Measurements from ENCODE around the gene ITPRID1. TPM values are rescaled to one million over a fixed set of nuclear protein-coding genes. Genes with fewer than 3 reads are reported as not detected.

ITPRID1 gene
- total and polyA plus RNA-seq, 9 of the 15 experiments (the other 6 are each of a cell fraction or from before 2014, with no cell fraction given), result not detected

GRCh38 chr7:31476073-31476745 is 37.7 kb upstream of the ITPRID1 start:
- CTCF ChIA-PET (ENCODE audit: low intra/inter-chr PET ratio), result no interaction called here

More at GRCh38 chr7:31476073-31476745, 37.7 kb upstream of the ITPRID1 start:
- Histone ChIP-seq H3K9me3 (replicated peaks; ENCODE audit: control insufficient read depth, insufficient read depth, low read depth, low read length) (no peaks in the 10 kb centered on the region), H3K9me1 (ENCODE audit: control insufficient read depth, insufficient read depth, low read length) (no peaks in the 10 kb centered on the region), H3K27ac (ENCODE audit: extremely low read depth, low read depth, low read length) (no peak overlapping the region), H3K27me3 (ENCODE audit: control insufficient read depth in 2 of 2, insufficient read depth in 2 of 2, low read length in 2 of 2) (no peaks in the 10 kb centered on the region), H3K79me2 (ENCODE audit: control insufficient read depth, insufficient read depth, low read length) (no peaks in the 10 kb centered on the region), H3K36me3 (ENCODE audit: control insufficient read depth, insufficient read depth, low read length) (no peaks in the 10 kb centered on the region), H3K4me3 (no peak overlapping the region), H2AFZ (ENCODE audit: low read depth, low read length) (no peak overlapping the region), H3K9ac (ENCODE audit: insufficient read depth in 1 of 2, low read depth in 2 of 2, low read length in 2 of 2) (no peak overlapping the region), H4K20me1 (replicated peaks; ENCODE audit: control insufficient read depth, insufficient read depth, low read length) (no peaks in the 10 kb centered on the region), H3K4me1 (replicated peaks in 1 of 2; ENCODE audit: control insufficient read depth in 2 of 2, insufficient read depth in 2 of 2, low read length in 2 of 2) (no peaks in the 10 kb centered on the region), H3K4me2 (ENCODE audit: insufficient read depth, low read length) (no peak overlapping the region)
- POLR2A ChIA-PET, result no interaction called here
- intact Hi-C loops (cut with micrococcal nuclease) (no loop called here), in situ Hi-C loops (cut with MboI) (loop anchor here (25.0 kb wide), 1 partner anchor 339 kb away; no protein-coding TSS in a partner anchor)
- ATAC-seq (no peak), FAIRE-seq (no peak), DNase-seq (ENCODE audit: extremely low read depth in 1 of 4, low spot score in 3 of 4) (no peak)
- no peak for TF ChIP-seq HINFP (tag; conservative IDR thresholded peaks at IDR 0.05; ENCODE audit: low read depth)
- TF ChIP-seq CREM (IDR thresholded peaks at IDR 0.05; ENCODE audit: low read depth), result no peak
- no peak for TF ChIP-seq SMAD4 (CRISPR knock-in tag; conservative IDR thresholded peaks at IDR 0.05)
- TF ChIP-seq CBFA2T2 (conservative IDR thresholded peaks at IDR 0.05), result no peak
- no peak for TF ChIP-seq FOXP1 (CRISPR knock-in tag; IDR thresholded peaks at IDR 0.05)
- TF ChIP-seq ZNF408 (CRISPR knock-in tag; IDR thresholded peaks at IDR 0.05; ENCODE audit: low read depth), result no peak
- no peak for TF ChIP-seq SP1 (CRISPR knock-in tag; IDR thresholded peaks at IDR 0.05)
- TF ChIP-seq MEIS2 (IDR thresholded peaks at IDR 0.05; ENCODE audit: partially characterized antibody), result no peak
- no peak for TF ChIP-seq ZSCAN29 (IDR thresholded peaks at IDR 0.05)
- no peak for TF ChIP-seq SMAD2 (IDR thresholded peaks at IDR 0.05; ENCODE audit: low read depth, low read length)
- no peak for TF ChIP-seq HLTF (IDR thresholded peaks at IDR 0.05)
- BruUV-seq (replicated peaks), result no TSS peak
- 0% methylated on average over 7 of the region's 7 CpGs for WGBS (ENCODE audit: insufficient coverage, low coverage, missing lambda C conversion rate)
